Panc1 (cell line): ENCODE results near the gene TLCD2. TPM values are rescaled to one million over a fixed set of nuclear protein-coding genes. Genes with fewer than 3 reads are reported as not detected.
A peak's percentile ranks its signal among the peaks of the same experiment; 100 is the strongest.
"Not testable (repeated sequence)": the region's sequence is repeated elsewhere in the genome, so short reads cannot be mapped to it uniquely, and the experiment has no call there.

Experiments
- ATAC-seq: fragments of 200-7000 bp; cut with Tn5 transposase; 2 replicates; pipeline ENCODE4 v1.9.1; 2020; ENCODE audit warnings: mild to moderate bottlenecking, moderate library complexity
- BruUV-seq: library from RNA; stranded (reverse); fragments of 400-500 nt; replicated peaks from 2 replicates; lab custom pipeline; 2021; lab: Mats Ljungman, UMichigan
- CTCF ChIA-PET: fragments of 300-600 bp; sonication (Branson Sonifier 250); formaldehyde crosslinking; loops from one replicate; lab custom pipeline; 2022; ENCODE audit warnings: antibody characterized with exemption; lab: Charles Lee
- POLR2A ChIA-PET: fragments of 300-600 bp; sonication (Branson Sonifier 250); formaldehyde crosslinking; loops from one replicate; lab custom pipeline; 2022; ENCODE audit warnings: antibody characterized with exemption; lab: Charles Lee
- DNase-seq: peaks from one replicate; pipeline ENCODE4 v3.0.0-alpha.2; 2010; ENCODE audit warnings: low read depth, low spot score
- H3K27ac ChIP-seq: 2 replicates; pipeline ENCODE4 v1.5.1; 2011; ENCODE audit warnings: mild to moderate bottlenecking, low read length, inconsistent platforms
- H3K27me3 ChIP-seq: fragments of 200-500 bp; sonication (Bioruptor generic); 2 replicates; pipeline ENCODE4 v1.6.0; 2014; ENCODE audit warnings: low read length, inconsistent platforms; ENCODE audit not compliant: control insufficient read depth, insufficient read depth
- H3K36me3 ChIP-seq: fragments of 200-500 bp; sonication (Bioruptor generic); 2 replicates; pipeline ENCODE4 v1.5.1; 2014; ENCODE audit warnings: inconsistent platforms, mild to moderate bottlenecking, low read length, moderate library complexity; ENCODE audit not compliant: control insufficient read depth, insufficient read depth
- H3K4me1 ChIP-seq: 2 replicates; pipeline ENCODE4 v1.5.1; 2011; ENCODE audit warnings: inconsistent platforms, mild to moderate bottlenecking, low read length, moderate library complexity; ENCODE audit not compliant: control insufficient read depth, insufficient read depth
- H3K4me3 ChIP-seq, 2 experiments: 2 replicates each; pipeline ENCODE4 v1.5.1; 2011 to 2012; ENCODE audit warnings: low read depth in 2 of 2, low read length in 2 of 2, mild to moderate bottlenecking in 2 of 2, inconsistent platforms in 1 of 2, moderate library complexity in 1 of 2
- H3K9me3 ChIP-seq: fragments of 200-500 bp; sonication (Bioruptor generic); 2 replicates; pipeline ENCODE4 v1.5.1; 2014; ENCODE audit warnings: low read depth, mild to moderate bottlenecking, inconsistent platforms, low read length, moderate library complexity; ENCODE audit not compliant: control insufficient read depth, insufficient read depth
- POLR2AphosphoS5 ChIP-seq: IDR thresholded peaks from 2 replicates; pipeline ENCODE4 v1.6.1; 2012; ENCODE audit warnings: mild to moderate bottlenecking, low read depth, low read length, moderate library complexity
- SIN3A ChIP-seq: IDR thresholded peaks from 2 replicates; pipeline ENCODE4 v1.6.1; 2012; ENCODE audit warnings: low read depth, mild to moderate bottlenecking, low read length, moderate library complexity, borderline replicate concordance; ENCODE audit not compliant: insufficient read depth
- TCF7L2 ChIP-seq: IDR thresholded peaks from 2 replicates; pipeline ENCODE4 v1.6.1; 2011; ENCODE audit warnings: mild to moderate bottlenecking, low read depth, low read length, inconsistent platforms
- in situ Hi-C: cut with HindIII; loops from 2 replicates; pipeline ENCODE4 v1.10.0; 2016; ENCODE audit warnings: low sequenced_read_pairs, low pct_unique_long_range_greater_than_20kb
- intact Hi-C: fragments of 100-400 bp; cut with micrococcal nuclease; formaldehyde crosslinking; loops from one replicate; pipeline ENCODE4 v1.10.0; 2022; ENCODE audit not compliant: unreplicated experiment
- total RNA-seq: library from RNA; stranded (reverse); gene quantifications from one replicate; pipeline ENCODE4 v1.2.1, GENCODE V29; 2021; ENCODE audit not compliant: unreplicated experiment
- TF ChIP-seq, protein P1 (sequence below), 2 experiments: IDR thresholded peaks; 2 replicates each; pipeline ENCODE4 v1.6.1; 2011 to 2012; ENCODE audit warnings: low read depth in 2 of 2, control low read depth in 1 of 2, low read length in 1 of 2, mild to moderate bottlenecking in 1 of 2, moderate library complexity in 1 of 2; ENCODE audit not compliant: insufficient read depth in 1 of 2
- TF ChIP-seq, protein P2 (sequence below): fragments of 450-650 bp; IDR thresholded peaks from 2 replicates; pipeline ENCODE4 v1.5.1; 2017; ENCODE audit warnings: mild to moderate bottlenecking

Gene TLCD2
- total RNA-seq, 1 experiment from 2014 or later: 7.0 TPM

DNA sequence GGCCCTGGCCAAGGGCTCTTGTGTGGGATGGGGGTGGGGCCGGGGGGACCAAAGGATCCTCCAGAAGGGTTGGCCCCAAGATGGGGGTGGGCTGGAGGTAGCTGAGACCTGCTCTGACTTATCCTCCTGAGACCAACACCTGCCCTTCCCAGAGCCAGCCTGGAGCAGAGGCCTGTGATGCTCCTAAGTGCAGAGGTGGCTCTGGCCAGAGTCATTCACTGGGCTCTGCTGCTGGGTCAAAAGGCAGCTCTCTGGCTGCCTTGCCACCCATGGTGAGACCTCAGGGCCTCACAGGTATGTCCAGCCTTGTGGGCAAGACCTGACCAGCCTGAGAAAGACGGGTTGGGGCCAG is 32.9 kb upstream of the TLCD2 start:
- POLR2A ChIA-PET: no interaction called here
- CTCF ChIA-PET: interaction anchor here (0.7 kb wide), 1 partner anchor 26 kb away, joined by 3 read pairs; no protein-coding TSS in a partner anchor
- no TSS peak for BruUV-seq

DNA sequence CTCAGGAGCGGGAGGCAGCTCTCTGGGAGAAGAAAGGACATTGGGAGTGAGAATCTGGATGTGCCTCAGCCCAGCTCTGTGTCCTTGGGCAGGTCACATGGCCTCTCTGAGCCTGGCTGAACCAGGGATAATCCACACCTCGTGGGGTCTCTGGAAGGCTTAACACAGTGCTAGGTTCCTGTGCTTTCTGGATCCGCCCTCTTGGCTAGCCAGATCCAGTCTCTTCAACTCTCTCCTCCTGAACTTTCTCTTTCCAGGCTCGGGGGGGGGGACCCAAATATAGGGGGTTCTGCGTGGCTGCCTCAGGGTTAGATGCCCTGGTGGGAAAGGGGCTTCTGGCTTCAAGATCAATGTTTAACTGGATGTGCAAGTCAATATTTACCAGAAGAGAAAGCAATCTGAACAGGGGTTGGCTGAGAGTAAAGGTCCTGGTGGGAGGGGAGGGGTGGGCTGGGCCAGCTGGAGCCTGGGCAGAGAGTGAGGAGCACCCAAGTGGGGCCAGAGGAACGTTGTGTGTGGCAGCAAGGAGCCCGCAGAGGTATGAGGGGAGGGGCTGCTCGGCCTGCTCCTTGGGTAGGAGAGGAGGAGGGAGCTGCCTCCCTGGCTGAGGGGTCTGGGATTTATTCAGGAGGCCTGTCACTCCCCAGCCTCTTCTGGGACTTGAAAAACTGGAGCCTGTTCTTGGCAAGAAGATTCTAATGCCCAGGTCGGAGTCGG is 32.4 kb upstream of the TLCD2 start, which contains the start of gene SERPINF2:
Gene SERPINF2 (plus strand): TSS at position 501 of the 717 bp plus-strand sequence. CDS start 2,125 bp downstream, outside the sequence.
- Histone ChIP-seq H3K36me3 (no peaks in the 10 kb centered on the region), H3K27me3 (no peaks in the 10 kb centered on the region), H3K4me1 (no peaks in the 10 kb centered on the region), H3K27ac (no peak within 1 kb of the TSS), H3K9me3 (no peaks in the 10 kb centered on the region), H3K4me3 (no peak within 1 kb of the TSS)
- CTCF ChIA-PET: interaction anchor here (0.7 kb wide), 1 partner anchor 27 kb away, joined by 3 read pairs; no protein-coding TSS in a partner anchor
- ATAC-seq (peak; percentile 37; the same call in 1 of the 2 replicates), DNase-seq (no peak)
- intact Hi-C loops (no loop called here), in situ Hi-C loops (no loop called here)
- POLR2A ChIA-PET: no interaction called here
- TF ChIP-seq POLR2AphosphoS5: no peak
- no peak for TF ChIP-seq SIN3A
- no peak for TF ChIP-seq TCF7L2
- TF ChIP-seq, protein P1, sequence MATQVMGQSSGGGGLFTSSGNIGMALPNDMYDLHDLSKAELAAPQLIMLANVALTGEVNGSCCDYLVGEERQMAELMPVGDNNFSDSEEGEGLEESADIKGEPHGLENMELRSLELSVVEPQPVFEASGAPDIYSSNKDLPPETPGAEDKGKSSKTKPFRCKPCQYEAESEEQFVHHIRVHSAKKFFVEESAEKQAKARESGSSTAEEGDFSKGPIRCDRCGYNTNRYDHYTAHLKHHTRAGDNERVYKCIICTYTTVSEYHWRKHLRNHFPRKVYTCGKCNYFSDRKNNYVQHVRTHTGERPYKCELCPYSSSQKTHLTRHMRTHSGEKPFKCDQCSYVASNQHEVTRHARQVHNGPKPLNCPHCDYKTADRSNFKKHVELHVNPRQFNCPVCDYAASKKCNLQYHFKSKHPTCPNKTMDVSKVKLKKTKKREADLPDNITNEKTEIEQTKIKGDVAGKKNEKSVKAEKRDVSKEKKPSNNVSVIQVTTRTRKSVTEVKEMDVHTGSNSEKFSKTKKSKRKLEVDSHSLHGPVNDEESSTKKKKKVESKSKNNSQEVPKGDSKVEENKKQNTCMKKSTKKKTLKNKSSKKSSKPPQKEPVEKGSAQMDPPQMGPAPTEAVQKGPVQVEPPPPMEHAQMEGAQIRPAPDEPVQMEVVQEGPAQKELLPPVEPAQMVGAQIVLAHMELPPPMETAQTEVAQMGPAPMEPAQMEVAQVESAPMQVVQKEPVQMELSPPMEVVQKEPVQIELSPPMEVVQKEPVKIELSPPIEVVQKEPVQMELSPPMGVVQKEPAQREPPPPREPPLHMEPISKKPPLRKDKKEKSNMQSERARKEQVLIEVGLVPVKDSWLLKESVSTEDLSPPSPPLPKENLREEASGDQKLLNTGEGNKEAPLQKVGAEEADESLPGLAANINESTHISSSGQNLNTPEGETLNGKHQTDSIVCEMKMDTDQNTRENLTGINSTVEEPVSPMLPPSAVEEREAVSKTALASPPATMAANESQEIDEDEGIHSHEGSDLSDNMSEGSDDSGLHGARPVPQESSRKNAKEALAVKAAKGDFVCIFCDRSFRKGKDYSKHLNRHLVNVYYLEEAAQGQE (IDR thresholded peaks at IDR 0.05; ENCODE audit: insufficient read depth in 1 of 2, low read depth in 2 of 2, low read length in 1 of 2): no peak
- TF ChIP-seq, protein P2, sequence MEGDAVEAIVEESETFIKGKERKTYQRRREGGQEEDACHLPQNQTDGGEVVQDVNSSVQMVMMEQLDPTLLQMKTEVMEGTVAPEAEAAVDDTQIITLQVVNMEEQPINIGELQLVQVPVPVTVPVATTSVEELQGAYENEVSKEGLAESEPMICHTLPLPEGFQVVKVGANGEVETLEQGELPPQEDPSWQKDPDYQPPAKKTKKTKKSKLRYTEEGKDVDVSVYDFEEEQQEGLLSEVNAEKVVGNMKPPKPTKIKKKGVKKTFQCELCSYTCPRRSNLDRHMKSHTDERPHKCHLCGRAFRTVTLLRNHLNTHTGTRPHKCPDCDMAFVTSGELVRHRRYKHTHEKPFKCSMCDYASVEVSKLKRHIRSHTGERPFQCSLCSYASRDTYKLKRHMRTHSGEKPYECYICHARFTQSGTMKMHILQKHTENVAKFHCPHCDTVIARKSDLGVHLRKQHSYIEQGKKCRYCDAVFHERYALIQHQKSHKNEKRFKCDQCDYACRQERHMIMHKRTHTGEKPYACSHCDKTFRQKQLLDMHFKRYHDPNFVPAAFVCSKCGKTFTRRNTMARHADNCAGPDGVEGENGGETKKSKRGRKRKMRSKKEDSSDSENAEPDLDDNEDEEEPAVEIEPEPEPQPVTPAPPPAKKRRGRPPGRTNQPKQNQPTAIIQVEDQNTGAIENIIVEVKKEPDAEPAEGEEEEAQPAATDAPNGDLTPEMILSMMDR: no peak
- no TSS peak for BruUV-seq

More for the DNA sequence above, 32.9 kb upstream of the TLCD2 start:
- H3K36me3 ChIP-seq: no peaks in the 10 kb centered on the region
- H3K27me3 ChIP-seq: no peaks in the 10 kb centered on the region
- no peak overlapping the region for H3K27ac ChIP-seq
- TF ChIP-seq SIN3A (no peak), TCF7L2 (no peak)
- TF ChIP-seq, protein P2: no peak
- no peak overlapping the region for H3K4me3 ChIP-seq
- no peaks in the 10 kb centered on the region for H3K4me1 ChIP-seq
- peak; percentile 73 for ATAC-seq
- DNase-seq: no peak
- H3K9me3 ChIP-seq: no peaks in the 10 kb centered on the region
- in situ Hi-C loops: no loop called here
- intact Hi-C loops: no loop called here

DNA sequence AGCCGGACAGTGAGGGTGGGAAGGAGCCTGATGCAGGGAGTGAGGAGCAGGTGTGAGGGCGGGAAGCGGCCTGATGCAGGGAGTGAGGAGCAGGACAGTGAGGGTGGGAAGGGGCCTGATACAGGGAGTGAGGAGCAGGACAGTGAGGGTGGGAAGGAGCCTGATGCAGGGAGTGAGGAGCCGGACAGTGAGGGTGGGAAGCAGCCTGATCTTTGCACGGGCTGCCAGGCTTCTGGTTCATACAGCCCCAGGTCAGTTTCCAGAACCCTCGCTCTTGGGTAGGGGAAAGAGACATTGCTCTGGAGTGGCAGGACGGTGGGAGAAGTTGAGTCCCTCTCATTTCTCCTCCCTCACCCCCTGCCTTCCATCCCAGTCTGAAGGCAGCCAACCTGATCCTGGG is 31.7 kb upstream of the TLCD2 start:
- in situ Hi-C loops, DNase-seq, H3K36me3 ChIP-seq, CTCF ChIA-PET, intact Hi-C loops, H3K9me3 ChIP-seq, POLR2A ChIA-PET, ATAC-seq, H3K4me3 ChIP-seq, H3K27ac ChIP-seq, H3K4me1 ChIP-seq, BruUV-seq, H3K27me3 ChIP-seq: not testable (repeated sequence)
